ENCODE measurements around the gene HHIPL2. TPM values are rescaled to one million over a fixed set of nuclear protein-coding genes. Genes with fewer than 3 reads are reported as not detected.
"Not testable (repeated sequence)": the region's sequence is repeated elsewhere in the genome, so short reads cannot be mapped to it uniquely, and the experiment has no call there.

HHIPL2 gene
- total RNA-seq, 2 experiments from 2014 or later: not detected

DNA sequence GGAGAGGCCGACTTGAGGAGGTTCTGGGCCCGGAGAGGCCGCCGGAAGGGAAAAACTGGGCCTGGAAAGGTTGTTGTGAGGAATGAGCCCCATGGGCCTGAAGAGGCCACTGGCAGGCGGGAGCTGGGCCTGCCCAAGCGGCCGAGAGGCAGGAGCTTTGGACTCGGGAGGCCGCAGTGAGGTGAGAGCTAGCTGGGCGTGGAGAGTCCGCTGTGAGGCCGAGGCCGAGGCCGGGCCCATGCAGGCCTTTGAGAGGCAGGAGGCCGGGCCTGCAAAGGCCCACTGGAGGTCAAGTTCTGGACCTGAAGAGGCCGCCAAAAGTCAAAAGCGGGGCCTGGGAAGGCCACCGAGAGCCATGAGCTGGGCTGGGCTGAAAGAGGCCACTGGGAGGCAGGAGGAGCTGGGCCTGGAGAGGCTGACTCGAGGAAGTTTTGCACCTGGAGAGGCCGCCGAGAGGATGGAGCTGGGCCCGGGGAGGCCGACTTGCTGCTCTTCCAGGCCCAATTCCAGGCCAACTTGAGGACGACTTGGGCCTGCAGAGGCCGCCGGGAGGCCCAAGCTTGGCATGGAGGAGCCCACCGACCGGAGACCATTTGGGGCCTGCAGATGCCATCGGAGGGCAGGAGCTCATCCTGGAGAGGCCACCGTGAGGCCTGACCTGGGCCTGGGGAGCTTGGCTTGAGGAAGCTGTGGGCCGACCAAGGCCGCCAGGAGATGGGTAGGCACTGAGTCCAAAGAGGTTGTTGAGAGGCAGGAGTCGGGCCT is 74.9 kb downstream of the HHIPL2 start:
- ATAC-seq; H3K9me3 Mint-ChIP-seq; H3K36me3 Mint-ChIP-seq (ENCODE audit: low read depth); CTCF ChIA-PET; intact Hi-C loops (cut with micrococcal nuclease); POLR2A ChIA-PET; H3K4me1 Mint-ChIP-seq (ENCODE audit: low read depth); DNase-seq; H3K27ac Mint-ChIP-seq; H3K27me3 Mint-ChIP-seq; H3K4me3 Mint-ChIP-seq: not testable (repeated sequence)

Other genes starting within 250 kb of the HHIPL2 start
- gene TAF1A, start 41.8 kb upstream of the HHIPL2 start, total RNA-seq: 10 to 100 TPM; 18.4 to 19.0 TPM
- gene MIA3, start 70.0 kb upstream of the HHIPL2 start, total RNA-seq: 10 to 100 TPM; 43.1 to 44.1 TPM
- gene AIDA, start 164.4 kb upstream of the HHIPL2 start, total RNA-seq: 10 to 100 TPM; 54.3 to 61.6 TPM
- 10 to 100 TPM; 25.7 to 32.8 TPM for gene BROX, start 164.5 kb upstream of the HHIPL2 start, total RNA-seq
- gene FAM177B, start 189.1 kb upstream of the HHIPL2 start, total RNA-seq: not detected

Data from activated CD8-positive, alpha-beta T cell treated with anti-CD3 and anti-CD28 coated beads for 36 hours (primary cell).